ENCODE data around the gene CNPY1.

Gene CNPY1

GRCh38 chr7:155455132-155455693 is 91.1 kb downstream of the CNPY1 start:
- no peaks in the 10 kb centered on the region for H3K36me3 ChIP-seq (ENCODE audit: control insufficient read depth, insufficient read depth, low read length)
- no peak overlapping the region for H3K4me3 ChIP-seq (ENCODE audit: low read length)
- no peak overlapping the region for H3K9ac ChIP-seq (ENCODE audit: low read length)
- H3K9me3 ChIP-seq (ENCODE audit: control insufficient read depth, low read length): peaks cover 4% of the 10 kb centered on the region
- peaks cover 96% of the 10 kb centered on the region for H3K27me3 ChIP-seq (ENCODE audit: control insufficient read depth, insufficient read depth, low read length)
- peaks cover 18% of the 10 kb centered on the region for H3K4me1 ChIP-seq (ENCODE audit: control insufficient read depth, insufficient read depth, low read length)

DNA sequence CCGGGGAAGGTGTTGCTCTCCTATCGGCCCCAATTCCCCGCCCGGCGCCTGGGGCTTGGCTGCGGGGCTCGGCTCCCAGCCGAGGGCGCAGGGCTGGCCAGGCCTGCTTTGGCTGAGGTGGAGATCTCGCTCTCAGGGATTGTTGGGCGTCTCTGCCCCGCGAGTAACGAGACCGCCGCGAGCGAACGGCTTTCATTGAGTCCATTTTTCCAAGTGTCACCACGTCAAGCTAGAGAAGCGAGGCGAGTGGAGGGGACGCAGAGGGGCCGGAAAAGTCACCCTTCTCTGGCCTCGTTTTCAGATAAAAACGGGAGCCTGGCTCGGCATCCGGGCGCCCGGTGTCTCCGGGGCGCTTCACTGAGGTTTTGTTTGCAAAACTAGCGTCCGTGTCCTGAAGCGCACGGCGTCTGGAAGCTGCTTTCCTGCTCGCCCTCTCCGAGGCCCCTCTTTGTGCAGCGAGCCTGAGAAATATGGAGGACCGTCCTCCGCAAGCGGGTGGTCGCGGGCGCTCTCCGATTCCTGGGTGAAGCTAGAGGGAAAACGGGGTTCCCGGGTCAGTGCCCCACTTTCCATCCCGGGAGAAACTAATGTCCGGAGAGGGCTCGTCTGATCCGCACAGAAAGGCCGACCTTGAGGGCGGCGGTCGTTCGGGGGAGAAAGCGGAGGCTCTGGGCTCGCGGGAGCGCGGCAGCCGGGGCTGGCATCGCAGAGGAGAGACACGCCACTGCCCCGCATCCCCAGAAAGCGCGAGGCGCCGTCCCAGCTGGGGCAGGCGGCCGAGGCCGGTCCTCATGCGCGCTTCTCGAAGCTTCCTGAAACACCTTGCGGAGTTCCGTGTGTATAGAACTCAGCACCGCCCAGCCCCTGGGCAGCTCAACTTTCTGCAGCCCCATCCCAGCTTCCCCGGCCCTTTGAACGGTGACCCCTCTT is 91.9 kb downstream of the CNPY1 start:
- Histone ChIP-seq H3K4me3 (ENCODE audit: low read length) (no peak overlapping the region), H3K27me3 (ENCODE audit: control insufficient read depth, insufficient read depth, low read length) (peaks cover 96% of the 10 kb centered on the region), H3K9me3 (ENCODE audit: control insufficient read depth, low read length) (peaks cover 4% of the 10 kb centered on the region), H3K4me1 (ENCODE audit: control insufficient read depth, insufficient read depth, low read length) (peaks cover 16% of the 10 kb centered on the region), H3K36me3 (ENCODE audit: control insufficient read depth, insufficient read depth, low read length) (no peaks in the 10 kb centered on the region), H3K9ac (ENCODE audit: low read length) (no peak overlapping the region)

GRCh38 chr7:155453296-155454182 is 92.8 kb downstream of the CNPY1 start:
- H3K4me3 ChIP-seq (ENCODE audit: low read length): no peak overlapping the region
- peaks cover 14% of the 10 kb centered on the region for H3K4me1 ChIP-seq (ENCODE audit: control insufficient read depth, insufficient read depth, low read length)
- no peaks in the 10 kb centered on the region for H3K36me3 ChIP-seq (ENCODE audit: control insufficient read depth, insufficient read depth, low read length)
- peaks cover 96% of the 10 kb centered on the region for H3K27me3 ChIP-seq (ENCODE audit: control insufficient read depth, insufficient read depth, low read length)
- peaks cover 4% of the 10 kb centered on the region for H3K9me3 ChIP-seq (ENCODE audit: control insufficient read depth, low read length)
- H3K9ac ChIP-seq (ENCODE audit: low read length): no peak overlapping the region

- Histone ChIP-seq H3K36me3 (ENCODE audit: control insufficient read depth, insufficient read depth, low read length) (no peaks in the 10 kb centered on the region), H3K9me3 (ENCODE audit: control insufficient read depth, low read length) (peaks cover 4% of the 10 kb centered on the region), H3K4me1 (ENCODE audit: control insufficient read depth, insufficient read depth, low read length) (peaks cover 19% of the 10 kb centered on the region), H3K27me3 (ENCODE audit: control insufficient read depth, insufficient read depth, low read length) (peaks cover 96% of the 10 kb centered on the region), H3K4me3 (ENCODE audit: low read length) (no peak overlapping the region), H3K9ac (ENCODE audit: low read length) (no peak overlapping the region)
Measured at GRCh38 chr7:155452505-155453295, 93.7 kb downstream of the CNPY1 start.

- H3K9ac ChIP-seq (ENCODE audit: low read length): no peak overlapping the region
- H3K27me3 ChIP-seq (ENCODE audit: control insufficient read depth, insufficient read depth, low read length): peaks cover 99% of the 10 kb centered on the region
- H3K36me3 ChIP-seq (ENCODE audit: control insufficient read depth, insufficient read depth, low read length): no peaks in the 10 kb centered on the region
- no peak overlapping the region for H3K4me3 ChIP-seq (ENCODE audit: low read length)
- peaks cover 14% of the 10 kb centered on the region for H3K4me1 ChIP-seq (ENCODE audit: control insufficient read depth, insufficient read depth, low read length)
- H3K9me3 ChIP-seq (ENCODE audit: control insufficient read depth, low read length): peaks cover 4% of the 10 kb centered on the region
Measured at GRCh38 chr7:155451840-155452239, 94.5 kb downstream of the CNPY1 start.

All from mucosa of stomach (tissue), 1 donor.